Stimulated activated CD4-positive, alpha-beta T cell treated with anti-CD3 and anti-CD28 coated beads, TNF-alpha, amount 100 ng/mL, for 1 hour (primary cell): ENCODE data around the gene ARHGEF11.

Source experiments
- DNase-seq, 3 donors: peaks; one replicate each; pipeline ENCODE4 v3.0.0-alpha.2; 2020; ENCODE audit warnings: low read depth in 3 of 3, low spot score in 1 of 3

The ARHGEF11 gene

DNA sequence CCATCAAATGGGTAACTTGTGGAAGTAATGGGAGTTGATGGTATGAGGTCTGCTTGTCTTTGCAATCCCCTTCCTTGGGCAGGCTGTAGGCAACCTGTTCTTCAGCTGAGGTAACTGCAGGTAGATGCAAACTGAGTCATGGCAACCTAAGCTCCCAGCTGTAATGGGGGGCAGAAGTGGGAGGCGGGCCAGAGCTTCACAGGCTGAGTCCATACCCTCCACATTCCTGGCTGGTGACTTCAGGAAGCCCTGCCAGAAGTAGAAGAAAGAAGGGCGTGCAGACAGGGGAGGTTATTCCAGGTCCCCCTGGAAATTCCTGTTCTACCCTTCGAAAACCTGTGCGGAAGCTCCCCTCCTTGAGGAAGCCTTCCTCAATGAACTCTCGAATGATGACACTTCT is 44.9 kb downstream of the ARHGEF11 start:
- DNase-seq = no peak

DNA sequence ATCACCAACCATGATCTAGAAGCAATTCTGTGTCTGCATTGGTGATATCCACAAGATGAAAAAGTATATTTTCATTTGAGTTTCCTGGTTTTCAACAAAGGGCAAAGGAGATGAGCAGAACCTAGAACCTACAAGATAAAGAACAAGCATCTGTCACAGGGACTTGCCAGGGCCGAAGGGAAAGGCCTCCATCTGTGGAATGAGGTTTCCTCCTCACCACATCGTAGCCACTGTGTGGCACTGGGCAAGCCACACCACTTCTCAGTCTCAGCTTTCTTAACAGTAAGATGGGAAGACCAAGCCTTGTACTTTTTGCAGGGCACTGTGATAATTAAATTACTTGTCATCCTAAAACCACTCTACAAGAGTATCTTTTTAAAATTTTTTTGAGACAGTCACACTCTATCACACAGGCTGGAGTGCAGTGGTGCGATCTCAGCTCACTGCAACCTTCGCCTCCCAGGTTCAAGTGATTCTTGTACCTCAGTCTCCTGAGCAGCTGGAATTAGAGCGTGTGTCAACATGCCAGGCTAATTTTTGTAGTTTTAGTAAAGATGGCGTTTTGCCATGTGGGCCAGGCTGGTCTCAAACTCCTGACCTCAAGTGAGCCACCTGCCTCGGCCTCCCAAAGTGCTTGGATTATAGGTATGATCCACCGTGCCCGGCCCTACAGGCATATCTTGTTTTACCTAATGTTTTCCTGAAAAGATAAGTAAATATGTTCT is 45.8 kb downstream of the ARHGEF11 start:
- no peak for DNase-seq

- no peak for DNase-seq
Measured at GRCh38 chr1:156998840-156999500, 46.6 kb downstream of the ARHGEF11 start.

GRCh38 chr1:156998301-156998700 is 47.2 kb downstream of the ARHGEF11 start:
- no peak for DNase-seq

- DNase-seq = no peak
Measured at GRCh38 chr1:156995412-156995811, 50.1 kb downstream of the ARHGEF11 start.

DNA sequence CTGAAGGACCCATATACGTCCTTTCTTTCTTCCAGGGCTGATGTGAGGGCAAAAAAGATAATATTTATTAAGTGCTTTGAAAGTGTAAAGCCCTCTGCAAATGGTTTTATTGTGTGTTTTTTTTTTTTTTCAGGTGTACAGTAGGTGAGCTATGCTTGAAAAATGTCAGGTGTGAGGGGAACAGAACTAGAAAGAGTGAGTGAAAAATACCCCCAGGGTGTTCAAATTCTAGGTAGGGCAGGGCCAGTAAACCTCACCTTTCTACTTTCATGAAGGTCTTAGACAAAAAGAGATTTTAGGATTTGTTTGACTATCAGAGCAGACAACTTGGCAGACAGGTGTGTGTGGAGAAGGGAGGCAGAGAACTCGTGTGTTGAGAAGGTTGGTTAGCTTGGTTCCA is 51.3 kb downstream of the ARHGEF11 start:
- no peak for DNase-seq

GRCh38 chr1:156993426-156994147 is 52.0 kb downstream of the ARHGEF11 start:
- DNase-seq = no peak

GRCh38 chr1:156992215-156992614 is 53.3 kb downstream of the ARHGEF11 start:
- DNase-seq = no peak

GRCh38 chr1:156987715-156988114 is 57.8 kb downstream of the ARHGEF11 start:
- no peak for DNase-seq

GRCh38 chr1:156980551-156980950 is 65.0 kb downstream of the ARHGEF11 start:
- DNase-seq = no peak

GRCh38 chr1:156975084-156975483 is 70.5 kb downstream of the ARHGEF11 start:
- DNase-seq = no peak

DNA sequence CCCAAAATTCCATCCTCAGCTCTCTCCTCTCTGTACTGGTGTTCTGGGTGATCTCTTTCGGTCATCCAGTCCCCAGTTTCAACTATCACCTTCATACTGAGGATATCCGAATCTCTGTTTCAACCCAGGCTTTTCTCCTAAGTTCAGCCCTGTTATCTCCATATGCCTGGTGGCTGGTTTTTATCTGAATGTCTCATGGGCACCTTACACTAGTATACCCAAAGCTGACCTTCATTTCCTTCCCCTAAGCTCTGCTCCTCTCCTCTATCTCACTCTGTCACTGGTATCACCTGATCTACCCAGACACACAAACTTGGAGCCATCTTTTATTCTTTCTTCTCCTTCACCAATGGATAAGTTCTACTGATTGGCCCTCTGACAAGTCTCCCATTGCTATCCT is 72.1 kb downstream of the ARHGEF11 start:
- DNase-seq = no peak

DNA sequence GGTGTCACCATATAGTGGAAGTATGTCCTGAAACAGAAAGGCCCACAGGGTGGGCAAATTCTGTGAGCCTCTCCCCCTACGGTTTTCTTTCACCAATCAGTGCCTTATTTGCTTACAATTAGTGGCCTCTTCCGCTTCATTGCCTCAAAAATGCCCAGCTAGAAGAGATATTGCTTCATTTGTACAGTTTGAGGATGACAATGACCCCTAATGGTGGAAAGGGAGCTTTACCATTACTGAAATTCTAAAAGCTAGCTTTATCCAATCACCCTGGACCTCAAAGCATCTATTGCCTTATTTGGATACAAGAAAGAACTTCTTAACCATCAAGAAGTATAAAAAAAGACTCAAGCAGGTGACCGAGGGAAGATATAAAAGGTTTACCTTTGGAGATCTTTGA is 75.5 kb downstream of the ARHGEF11 start:
- DNase-seq = no peak

DNA sequence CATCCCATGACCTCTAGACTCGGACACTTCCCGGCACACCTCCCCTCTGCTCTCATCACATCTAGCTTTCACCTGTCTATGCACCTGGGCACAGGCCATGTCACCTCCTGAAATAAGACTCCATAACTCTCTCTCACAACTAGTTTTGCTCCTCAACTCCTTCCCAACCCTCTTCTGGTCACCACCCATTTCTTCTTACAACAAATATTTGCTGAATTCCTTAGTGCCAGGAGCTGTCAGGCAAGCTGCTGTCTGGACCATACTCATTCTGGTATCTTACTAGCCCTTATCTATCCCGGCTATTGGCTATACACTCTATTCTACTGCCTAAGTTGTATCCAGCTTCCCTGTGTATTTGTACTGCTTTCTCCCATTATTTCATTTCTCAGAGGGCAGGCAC is 76.0 kb downstream of the ARHGEF11 start:
- no peak for DNase-seq

DNA sequence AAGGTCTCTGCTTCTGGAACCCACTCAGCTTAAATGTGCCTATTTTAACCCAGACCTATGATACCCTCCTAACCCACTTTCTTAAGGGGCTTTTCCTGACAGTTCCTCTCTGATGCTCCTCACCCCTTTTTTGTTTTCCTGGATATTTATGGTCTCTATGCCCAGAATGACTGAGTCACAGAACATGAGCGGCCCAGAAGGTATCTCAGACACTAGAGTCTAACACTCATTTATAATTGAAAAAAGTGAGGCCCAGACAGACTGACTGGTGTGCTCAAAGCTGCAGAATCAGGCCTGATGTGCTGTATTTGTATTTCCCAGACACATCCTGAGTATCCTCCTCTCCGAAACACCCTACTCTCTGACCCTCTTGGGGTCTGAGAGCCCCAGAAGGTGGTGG is 81.1 kb downstream of the ARHGEF11 start:
- DNase-seq = no peak

DNA sequence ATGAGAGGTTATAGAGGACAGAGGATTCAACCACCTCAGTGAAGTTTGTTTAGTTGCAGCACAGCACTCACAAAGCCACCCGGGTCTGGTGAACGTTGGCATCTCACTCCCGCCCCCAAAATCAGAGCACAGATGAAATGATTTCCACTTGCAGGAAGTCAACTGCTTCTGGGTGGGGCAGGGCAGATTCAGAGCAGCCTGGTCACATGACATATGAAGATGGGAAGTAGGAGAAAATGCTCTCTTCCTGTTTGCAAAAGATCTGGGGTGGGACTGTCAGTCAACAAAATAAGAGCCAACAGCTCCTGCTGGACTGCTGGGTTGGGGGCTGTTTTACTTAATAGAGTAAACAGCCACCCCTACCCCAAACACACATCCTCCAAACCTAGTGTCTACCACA is 81.9 kb downstream of the ARHGEF11 start:
- DNase-seq = peak in 1 of 3 donors; percentile 13

DNA sequence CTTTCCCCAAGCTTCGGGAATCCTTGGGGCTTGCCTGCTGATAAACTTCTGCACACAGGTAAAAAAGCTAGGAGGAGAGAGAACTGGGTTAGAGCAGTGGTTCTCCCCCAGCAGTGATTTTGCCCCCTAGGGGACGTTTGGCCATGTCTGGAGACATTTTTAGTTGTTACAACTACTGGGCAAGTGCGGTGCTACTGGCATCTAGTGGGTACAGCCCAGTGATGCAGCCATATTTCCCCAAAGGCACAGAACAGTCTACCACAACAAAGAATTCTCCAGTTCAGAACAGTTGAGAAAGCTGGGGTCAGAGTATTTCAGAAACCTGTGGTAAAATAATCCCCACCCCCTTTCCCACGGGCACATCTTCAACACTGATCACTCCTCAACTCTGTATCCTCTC is 83.8 kb downstream of the ARHGEF11 start:
- no peak for DNase-seq

DNA sequence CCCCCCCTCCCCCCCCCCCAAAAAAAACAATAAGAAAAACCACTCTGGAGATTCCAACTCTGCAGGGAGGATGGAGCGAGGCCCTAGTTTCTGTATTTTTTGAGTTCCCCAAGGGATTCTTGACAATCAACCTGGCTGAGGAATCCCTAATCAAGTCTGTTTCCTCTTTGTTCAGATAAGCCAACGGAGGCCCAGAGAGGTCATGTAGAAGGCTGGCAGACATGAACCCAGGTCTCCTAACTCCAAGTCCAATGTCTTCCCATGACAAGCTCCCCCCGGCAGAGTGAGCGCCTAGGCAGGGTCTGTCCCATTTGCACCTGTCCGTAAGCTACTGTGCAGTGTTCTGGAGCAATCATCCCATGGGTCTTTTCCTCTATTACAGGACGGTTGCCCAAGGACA is 85.6 kb downstream of the ARHGEF11 start:
- no peak for DNase-seq

DNA sequence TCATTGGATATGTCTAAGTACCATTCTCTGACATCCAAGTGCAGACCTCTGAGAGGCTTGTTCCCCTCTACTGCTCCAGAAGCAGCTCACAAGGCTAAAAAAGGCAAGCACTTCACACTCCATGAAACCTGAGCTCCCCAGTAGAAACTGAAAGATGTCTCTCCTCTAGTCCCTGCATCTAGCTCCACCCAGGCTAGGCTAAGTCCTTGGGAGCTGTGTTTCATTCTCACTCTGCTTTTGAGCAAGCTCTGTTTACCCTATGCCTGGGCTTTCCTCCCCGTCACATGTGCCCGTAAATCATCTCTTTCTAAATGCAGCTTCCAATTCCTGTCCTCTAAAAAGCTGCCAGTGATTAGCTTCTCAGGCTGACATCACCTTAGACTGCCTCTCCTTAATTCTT is 86.1 kb downstream of the ARHGEF11 start:
- no peak for DNase-seq

GRCh38 chr1:156958247-156958714 is 87.3 kb downstream of the ARHGEF11 start:
- no peak for DNase-seq

DNA sequence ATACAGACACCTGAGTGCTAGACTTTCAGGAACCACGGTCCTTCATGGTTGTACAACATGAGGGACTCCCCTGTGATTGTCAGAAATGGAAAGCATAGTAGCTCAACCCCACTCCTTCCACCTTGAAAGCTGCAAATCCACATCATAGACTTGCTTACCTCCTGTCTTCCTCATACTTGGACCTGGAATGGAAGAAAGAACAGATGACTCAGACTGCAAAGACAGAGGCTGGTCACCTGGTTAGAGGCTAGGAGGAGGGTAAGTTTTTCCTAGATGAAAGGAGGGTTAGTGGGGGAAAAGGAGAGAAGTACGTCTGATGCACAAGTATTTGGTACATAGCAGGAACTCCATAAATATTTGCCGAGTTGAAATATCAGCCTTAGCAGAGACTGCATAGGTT is 87.9 kb downstream of the ARHGEF11 start:
- no peak for DNase-seq

- no peak for DNase-seq
Measured at GRCh38 chr1:156956333-156956732, 89.2 kb downstream of the ARHGEF11 start.
